ENCODE results near the gene GP9.

- no peak for TF ChIP-seq CTCF (conservative IDR thresholded peaks at IDR 0.05; ENCODE audit: low read length)
- no peak for TF ChIP-seq EZH2phosphoT487 (IDR thresholded peaks at IDR 0.05; ENCODE audit: borderline replicate concordance, low read depth, low read length)
Observed at GRCh38 chr3:129035360-129036221, 25.0 kb upstream of the GP9 start.
